CD4-positive, alpha-beta T cell treated with Interleukin-17A for 4 hours (primary cell): Measurements from ENCODE around the gene TMEM98.
A peak's percentile ranks its signal among the peaks of the same experiment; 100 is the strongest.
"Not testable (repeated sequence)": the region's sequence is repeated elsewhere in the genome, so short reads cannot be mapped to it uniquely, and the experiment has no call there.

Experiments
- DNase-seq: peaks from one replicate; pipeline ENCODE4 v3.0.0-alpha.2; 2020; ENCODE audit warnings: mixed read lengths

The TMEM98 gene

DNA sequence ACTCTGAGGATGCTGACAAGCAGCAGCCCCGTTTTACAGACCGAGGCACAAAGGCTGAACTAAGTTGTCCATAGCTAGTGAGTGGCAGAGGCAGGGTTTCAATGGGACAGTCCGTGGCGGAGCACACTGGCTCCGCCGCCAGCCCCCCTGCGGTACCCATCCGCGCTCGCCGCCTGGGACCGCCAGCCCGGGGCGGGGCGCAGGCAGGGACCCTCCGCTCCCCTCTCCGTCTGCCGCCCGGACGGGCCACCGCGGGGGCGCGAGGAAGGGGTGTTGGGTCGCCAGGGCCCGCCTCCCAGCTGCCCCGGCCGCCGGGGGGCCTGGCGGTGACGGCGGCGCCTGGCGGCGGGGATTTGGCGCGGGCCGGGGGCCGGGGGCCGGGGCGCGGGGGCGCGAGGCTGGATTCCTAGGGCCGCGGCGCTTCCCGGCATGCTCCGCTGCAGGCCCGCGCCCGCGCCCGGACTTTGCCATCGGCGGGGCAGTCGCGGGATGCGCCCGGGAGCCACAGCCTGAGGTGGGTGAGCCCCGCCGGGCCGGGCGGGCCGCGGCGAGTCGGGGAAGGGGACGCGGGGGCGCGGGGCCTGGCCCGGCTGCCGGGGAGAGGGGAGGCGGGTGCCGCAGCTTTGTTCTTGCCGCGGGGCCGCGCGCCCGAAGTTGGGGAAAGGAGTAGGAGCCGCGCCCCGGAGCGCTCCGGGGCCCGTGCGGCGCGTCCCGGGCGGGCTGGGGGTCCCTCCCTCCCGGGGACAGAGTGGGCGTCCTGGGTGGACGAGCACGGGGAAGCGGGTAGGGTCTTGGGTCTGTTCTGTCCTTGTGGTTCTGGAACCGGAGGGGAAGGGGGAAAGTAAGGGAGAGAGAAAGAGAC, at the start of gene TMEM98:
Gene TMEM98 (plus strand): TSS at position 430 of the 862 bp plus-strand sequence. CDS start 3,376 bp downstream, outside the sequence.
- DNase-seq, result no peak

DNA sequence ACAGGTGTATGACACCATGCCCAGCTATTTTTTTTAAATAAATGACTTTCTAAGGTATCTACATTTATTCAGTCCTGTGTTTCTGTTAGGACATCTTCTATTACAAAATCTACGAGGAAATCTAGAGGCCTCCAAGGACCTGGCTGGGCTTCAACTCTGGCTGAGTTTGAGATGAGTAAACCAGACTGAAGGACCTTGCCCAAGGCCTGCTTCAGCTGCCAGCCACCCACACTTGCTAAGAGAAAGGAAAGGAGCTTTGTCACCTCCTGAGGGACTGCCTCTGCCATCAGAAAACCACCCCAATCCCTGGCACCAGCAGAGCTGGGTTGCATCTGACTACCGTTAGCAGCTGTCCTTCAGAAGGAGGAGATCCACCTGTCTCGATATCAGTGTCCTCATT, 49.7 kb upstream of the TMEM98 start:
- DNase-seq, result no peak

- DNase-seq, result no peak
Observed at GRCh38 chr17:32879134-32879533, 48.8 kb upstream of the TMEM98 start.

- no peak for DNase-seq
Observed at GRCh38 chr17:32880671-32881453, 47.1 kb upstream of the TMEM98 start.

DNA sequence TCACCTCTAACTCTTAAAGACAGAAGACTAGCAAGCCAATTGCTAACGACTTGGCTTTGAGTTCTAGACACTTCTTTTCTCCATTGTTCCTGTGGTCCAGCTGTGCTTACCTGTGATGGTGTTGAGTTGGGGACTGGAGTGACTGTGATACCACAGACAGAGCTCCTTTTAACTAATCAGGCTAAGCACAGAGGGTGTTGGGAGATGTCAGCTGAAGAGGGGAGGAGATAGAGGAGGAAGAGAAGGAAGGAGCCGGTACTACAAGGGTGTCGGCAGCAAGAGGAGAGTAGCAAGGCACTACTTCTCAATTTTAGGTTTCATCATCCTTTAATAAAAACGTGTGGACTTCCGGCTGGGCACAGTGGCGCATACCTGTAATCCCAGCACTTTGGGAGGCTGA, 45.9 kb upstream of the TMEM98 start:
- no peak for DNase-seq

GRCh38 chr17:32882734-32883133, 45.2 kb upstream of the TMEM98 start:
- DNase-seq, result no peak

- not testable (repeated sequence) for DNase-seq
Observed at GRCh38 chr17:32886951-32887350, 41.0 kb upstream of the TMEM98 start.

GRCh38 chr17:32887410-32887809, 40.5 kb upstream of the TMEM98 start:
- DNase-seq, result not testable (repeated sequence)

DNA sequence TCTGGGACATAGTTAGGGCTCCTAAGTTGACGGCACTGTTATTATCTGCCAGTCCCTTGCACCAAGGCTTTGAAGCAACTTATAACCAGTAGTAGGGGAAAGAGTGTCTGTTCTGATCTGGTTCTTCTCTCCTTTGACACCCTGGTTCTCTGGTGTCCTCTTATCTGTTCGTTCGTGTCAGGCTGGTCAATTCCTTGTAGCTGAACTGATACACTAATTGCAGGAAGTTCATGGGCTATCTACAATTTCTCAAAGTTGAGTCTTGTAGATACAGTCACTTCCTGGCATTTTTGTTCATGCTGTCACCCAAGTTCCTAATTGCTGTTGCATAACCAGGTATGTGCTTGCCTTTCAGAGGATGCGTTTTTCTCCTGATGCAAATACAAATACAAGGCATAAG, 33.7 kb upstream of the TMEM98 start:
- no peak for DNase-seq

GRCh38 chr17:32896647-32897258, 31.2 kb upstream of the TMEM98 start:
- no peak for DNase-seq

DNA sequence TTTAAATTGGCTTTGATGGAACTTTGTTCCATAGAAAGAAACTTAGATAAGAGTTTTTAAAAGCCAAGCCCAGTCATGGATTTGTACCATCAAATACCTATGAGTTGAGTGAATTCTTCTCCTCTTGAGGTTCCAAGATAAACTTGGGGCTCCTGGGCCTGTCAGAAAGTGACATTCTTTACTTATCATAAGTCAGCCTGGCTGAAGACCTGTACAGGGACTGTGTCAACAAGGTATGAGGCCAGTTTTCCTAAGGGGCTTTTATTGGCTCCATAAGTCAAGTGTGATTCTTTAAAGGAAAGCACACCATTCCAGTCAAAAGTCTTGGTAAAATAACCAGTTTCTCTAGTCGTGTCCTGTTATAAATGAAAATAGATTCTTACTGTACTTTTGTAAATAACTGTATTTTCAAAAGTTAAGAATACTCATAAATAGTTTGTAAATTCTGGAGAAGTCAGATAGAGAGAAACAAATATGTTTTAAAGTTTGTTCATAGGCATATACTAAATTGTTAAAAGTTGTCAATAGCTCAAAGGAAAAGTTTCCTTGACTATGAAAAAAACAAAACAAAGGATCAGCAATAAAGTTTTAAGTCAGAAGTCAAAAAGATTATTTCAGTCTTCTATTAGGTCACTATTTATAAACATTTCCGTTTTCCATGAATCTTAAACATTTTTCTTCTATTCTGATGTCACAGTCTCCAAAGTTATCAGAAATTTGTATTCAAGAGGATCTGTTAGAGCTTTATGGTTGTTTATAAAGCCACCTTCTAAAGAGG, 28.5 kb upstream of the TMEM98 start:
- DNase-seq, result no peak

DNA sequence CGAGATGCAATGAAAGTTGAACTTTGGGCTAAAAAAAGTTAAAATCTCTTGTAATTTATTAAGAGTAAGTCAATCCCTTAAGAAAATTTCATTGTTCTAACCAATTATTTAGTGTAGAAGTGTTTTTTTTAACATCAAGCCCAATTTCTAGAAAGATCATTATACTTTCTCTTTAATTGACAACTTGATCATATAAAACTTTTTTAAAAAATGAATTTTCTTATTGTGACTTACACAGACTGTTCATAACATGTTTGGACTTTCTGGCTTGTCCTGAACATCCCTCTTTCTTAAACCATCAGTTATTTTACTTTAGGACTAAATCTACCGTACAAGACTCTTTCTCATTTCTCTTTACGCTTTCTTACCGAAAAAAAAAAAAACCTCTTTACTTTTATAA, 26.2 kb upstream of the TMEM98 start:
- no peak for DNase-seq

GRCh38 chr17:32903774-32904673, 23.9 kb upstream of the TMEM98 start:
- DNase-seq, result no peak

DNA sequence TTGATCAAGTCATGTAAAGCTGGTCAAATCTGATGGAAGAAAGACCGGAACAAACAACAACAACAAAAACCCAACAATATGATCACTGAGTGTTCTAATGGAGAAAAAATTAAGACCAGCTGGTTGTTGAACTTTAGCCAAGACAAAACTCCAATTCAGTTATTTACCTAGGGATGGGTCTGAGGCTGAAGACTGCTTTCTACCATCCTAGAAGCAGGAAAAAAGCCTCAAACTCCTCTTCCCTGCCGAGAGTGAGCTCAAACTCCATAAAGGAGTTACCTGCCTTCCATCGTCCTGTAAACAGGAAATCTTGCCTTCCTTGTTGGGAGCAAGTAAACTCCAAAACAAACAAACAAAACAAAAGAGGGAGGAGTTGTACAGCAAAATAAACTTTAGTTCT, 23.1 kb upstream of the TMEM98 start:
- no peak for DNase-seq

DNA sequence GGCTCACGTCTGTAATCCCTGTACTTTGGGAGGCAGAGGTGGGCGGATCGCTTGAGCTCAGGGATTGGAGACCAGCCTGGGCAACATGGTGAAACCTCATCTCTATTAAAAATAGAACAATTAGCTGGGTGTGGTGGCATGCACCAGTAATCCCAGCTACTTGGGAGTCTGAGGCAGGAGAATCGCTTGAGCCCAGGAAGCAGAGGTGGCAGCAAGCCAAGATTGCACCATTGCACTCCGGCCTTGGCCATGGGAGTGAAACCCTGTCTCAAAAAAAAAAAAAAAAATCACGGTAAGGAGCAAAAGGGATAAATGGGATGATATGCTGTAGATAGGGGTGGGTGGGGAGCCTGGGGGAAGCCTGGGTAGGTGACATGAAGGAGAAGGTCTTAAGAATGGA, 20.4 kb upstream of the TMEM98 start:
- DNase-seq, result no peak

GRCh38 chr17:32909787-32910369, 18.1 kb upstream of the TMEM98 start:
- DNase-seq, result peak; percentile 42

- no peak for DNase-seq
Observed at GRCh38 chr17:32910769-32911168, 17.2 kb upstream of the TMEM98 start.

GRCh38 chr17:32912218-32912897, 15.6 kb upstream of the TMEM98 start:
- DNase-seq, result no peak

GRCh38 chr17:32913593-32913992, 14.4 kb upstream of the TMEM98 start:
- DNase-seq, result no peak

- no peak for DNase-seq
Observed at GRCh38 chr17:32914181-32914580, 13.8 kb upstream of the TMEM98 start.

- DNase-seq, result no peak
Observed at GRCh38 chr17:32915245-32915644, 12.7 kb upstream of the TMEM98 start.
